ENCODE results near the gene CWF19L2.

The CWF19L2 gene

GRCh38 chr11:107282195-107282594 is 175.4 kb downstream of the CWF19L2 start:
- no peak for DNase-seq
